Ovary (tissue), 9 donors: ENCODE results near the gene GREM2. TPM values are rescaled to one million over a fixed set of nuclear protein-coding genes. Genes with fewer than 3 reads are reported as not detected.

Experiments used
- DNase-seq, 5 donors: peaks; one replicate each; pipeline ENCODE4 v3.0.0-alpha.2; 2019 to 2020
- H3K27ac ChIP-seq, 2 donors: fragments of 200-600 bp; one replicate each; pipeline versions ENCODE4 v1.5.1 to v1.8.0; 2019 to 2022
- H3K27me3 ChIP-seq: fragments of 200-600 bp; one replicate; pipeline ENCODE4 v1.8.0; 2022
- H3K36me3 ChIP-seq: fragments of 200-600 bp; sonication (generic); one replicate; pipeline ENCODE4 v1.5.1; 2019
- H3K4me1 ChIP-seq: one replicate; pipeline ENCODE4 v1.8.1; 2013; ENCODE audit warnings: mild to moderate bottlenecking, moderate library complexity; ENCODE audit not compliant: insufficient read depth
- H3K4me3 ChIP-seq: fragments of 200-600 bp; sonication (generic); one replicate; pipeline ENCODE4 v1.5.1; 2017
- H3K9me3 ChIP-seq, 2 donors: fragments of 200-600 bp in 1 of 2; sonication (generic) in 1 of 2; one replicate each; pipeline versions ENCODE4 v1.5.1 to v1.8.1; 2013 to 2019; ENCODE audit warnings: mild to moderate bottlenecking in 1 of 2, moderate library complexity in 1 of 2
- CTCF ChIP-seq, 3 donors: fragments of 450-650 bp in 2 of 3; fragments of 200-600 bp in 1 of 3; IDR thresholded peaks; one replicate each; pipeline versions ENCODE4 v1.5.1 to v1.8.0; 2016 to 2022; ENCODE audit warnings: antibody characterized with exemption in 3 of 3, mild to moderate bottlenecking in 1 of 3
- EP300 ChIP-seq: sonication (generic); formaldehyde crosslinking; IDR thresholded peaks from one replicate; pipeline ENCODE4 v1.6.1; 2017; ENCODE audit warnings: antibody characterized with exemption
- POLR2A ChIP-seq: fragments of 450-650 bp; IDR thresholded peaks from one replicate; pipeline ENCODE4 v1.6.1; 2017; ENCODE audit warnings: antibody characterized with exemption, mild to moderate bottlenecking, moderate library complexity
- WGBS, 3 donors: extraction: QIAGEN DNeasy Blood & Tissue Kit in 1 of 3; methylation state at CpG; one replicate each; pipeline versions ENCODE4 v1.1.5 to v1.1.7; 2013 to 2017; 5-methylcytosine and 5-hydroxymethylcytosine counted together
- intact Hi-C, 4 donors: fragments of 100-400 bp; cut with DNase I; formaldehyde crosslinking; loops; one replicate each; pipeline versions ENCODE4 v1.11.0 to v1.15.1; 2022 to 2023
- polyA plus RNA-seq, 2 donors: library from polyadenylated mRNA; stranded (reverse); fragments of 200-250 nt in 1 of 2; fragments of 350-450 nt in 1 of 2; fragmentation: Illumina TruSeq in 1 of 2; extraction: RNeasy Lipid Tissue Mini Kit (QIAGEN cat#74804) in 1 of 2; gene quantifications; one replicate each; pipeline ENCODE4 v1.2.3, GENCODE V29; 2013 to 2014
- total RNA-seq, 7 donors: library from RNA; depleted of rRNA in 2 of 7; stranded (reverse); fragments of >200 nt in 2 of 7; fragmentation: NEBNext Ultra II Directional in 3 of 7; extraction: Animal tissue kit (Norgen Biotek cat#: 25700) in 3 of 7; gene quantifications; one replicate each; pipeline versions ENCODE4 v1.1.0 to v1.2.4, GENCODE V29; 2016 to 2023
- donor health status: DM: no; HTN: no; CAD: no; lungs with moderate emphysema.
- donor health status: DM: no; HTN: no; CAD: no.
- donor health status: Bipolar disorder and iron deficiency.
- donor health status: DM: yes; HTN: yes; CAD: no.
- donor health status: DM: no; HTN: no; CAD: no.
- donor health status: DM: yes; HTN: yes; CAD: no.

Gene GREM2
- total and polyA plus RNA-seq, 9 donors: 0.95 to 16.7 (median 5.4) TPM

GRCh38 chr1:240475832-240476231 is 136.1 kb downstream of the GREM2 start:
- Histone ChIP-seq H3K9me3 (no peaks in the 10 kb centered on the region), H3K27ac (no peak overlapping the region), H3K36me3 (no peaks in the 10 kb centered on the region), H3K4me3 (no peak overlapping the region), H3K27me3 (no peaks in the 10 kb centered on the region), H3K4me1 (no peaks in the 10 kb centered on the region)
- no peak for DNase-seq
- 90 to 91% (median 90%) methylated on average over 4 of the region's 4 CpGs for WGBS, 3 donors
- intact Hi-C loops: no loop called here
- no peak for TF ChIP-seq CTCF (IDR thresholded peaks at IDR 0.05)
- no peak for TF ChIP-seq EP300
- no peak for TF ChIP-seq POLR2A

GRCh38 chr1:240474133-240474614 is 137.8 kb downstream of the GREM2 start:
- WGBS, 3 donors: 17 to 37% (median 17%) methylated on average over 5 of the region's 5 CpGs
- no peak for TF ChIP-seq POLR2A
- no peak for TF ChIP-seq CTCF (IDR thresholded peaks at IDR 0.05)
- TF ChIP-seq EP300: no peak
- intact Hi-C loops: no loop called here
- Histone ChIP-seq H3K9me3 (no peaks in the 10 kb centered on the region), H3K4me3 (no peak overlapping the region), H3K4me1 (no peaks in the 10 kb centered on the region), H3K27me3 (no peaks in the 10 kb centered on the region), H3K27ac (no peak overlapping the region), H3K36me3 (no peaks in the 10 kb centered on the region)
- DNase-seq: no peak

- Histone ChIP-seq H3K27me3 (no peaks in the 10 kb centered on the region), H3K27ac (no peak overlapping the region), H3K4me1 (no peaks in the 10 kb centered on the region), H3K9me3 (no peaks in the 10 kb centered on the region), H3K36me3 (no peaks in the 10 kb centered on the region), H3K4me3 (no peak overlapping the region)
- WGBS, 3 donors: 25 to 57% (median 31%) methylated on average over 7 of the region's 7 CpGs
- intact Hi-C loops: no loop called here
- DNase-seq: no peak
- TF ChIP-seq POLR2A (no peak), CTCF (IDR thresholded peaks at IDR 0.05) (no peak)
Observed at GRCh38 chr1:240468656-240469055, 143.3 kb downstream of the GREM2 start.

- H3K9me3 ChIP-seq: no peaks in the 10 kb centered on the region
- no peak overlapping the region for H3K27ac ChIP-seq
- H3K36me3 ChIP-seq: no peaks in the 10 kb centered on the region
- no peak for DNase-seq
- intact Hi-C loops: no loop called here
- no peak overlapping the region for H3K4me3 ChIP-seq
- no peaks in the 10 kb centered on the region for H3K27me3 ChIP-seq
- no peaks in the 10 kb centered on the region for H3K4me1 ChIP-seq
- TF ChIP-seq POLR2A: no peak
- TF ChIP-seq EP300: no peak
- no peak for TF ChIP-seq CTCF (IDR thresholded peaks at IDR 0.05)
Observed at GRCh38 chr1:240467895-240468294, 144.1 kb downstream of the GREM2 start.

GRCh38 chr1:240466509-240466908 is 145.4 kb downstream of the GREM2 start:
- no peaks in the 10 kb centered on the region for H3K36me3 ChIP-seq
- intact Hi-C loops: no loop called here

More at GRCh38 chr1:240466509-240466908, 145.4 kb downstream of the GREM2 start:
- Histone ChIP-seq H3K4me1 (no peaks in the 10 kb centered on the region), H3K27me3 (no peaks in the 10 kb centered on the region), H3K9me3 (no peaks in the 10 kb centered on the region), H3K27ac (no peak overlapping the region), H3K4me3 (no peak overlapping the region)
- WGBS, 3 donors: 91 to 92% (median 91%) methylated on average over 4 of the region's 4 CpGs
- no peak for TF ChIP-seq EP300
- no peak for TF ChIP-seq POLR2A
- no peak for TF ChIP-seq CTCF (IDR thresholded peaks at IDR 0.05)
- DNase-seq: no peak
